ENCODE measurements around the gene C1orf50.

- TF ChIP-seq ZNF26 (tag by site-specific recombination; IDR thresholded peaks at IDR 0.05) (no peak), ZNF354C (tag by site-specific recombination; IDR thresholded peaks at IDR 0.05; ENCODE audit: borderline replicate concordance, low read depth) (no peak), ZNF138 (tag by site-specific recombination; IDR thresholded peaks at IDR 0.05; ENCODE audit: borderline replicate concordance) (no peak), CTCF (tag by site-specific recombination; IDR thresholded peaks at IDR 0.05) (no peak), RBAK (tag by site-specific recombination; IDR thresholded peaks at IDR 0.05) (no peak), ZNF654 (tag by site-specific recombination; IDR thresholded peaks at IDR 0.05; ENCODE audit: low read depth) (no peak), ZNF558 (tag by site-specific recombination; IDR thresholded peaks at IDR 0.05) (no peak), YY1 (tag by site-specific recombination; IDR thresholded peaks at IDR 0.05) (no peak)
These were observed 54.6 kb downstream of the C1orf50 start for GRCh38 chr1:42821690-42822089.
